Muscle of arm (tissue), 12 donors: ENCODE measurements around the gene PHF10. TPM values are rescaled to one million over a fixed set of nuclear protein-coding genes. Genes with fewer than 3 reads are reported as not detected.

ENCODE experiments used
- DNase-seq: peaks from one replicate; pipeline ENCODE4 v3.0.0-alpha.2; 2013
- polyA plus RNA-seq, 12 donors: library from polyadenylated mRNA; unstranded; fragments of 120-200 nt; gene quantifications; one replicate each; pipeline ENCODE4 v1.2.1, GENCODE V29; 2013; ENCODE audit not compliant: insufficient read length in 12 of 12

PHF10 gene
- polyA plus RNA-seq, 12 donors, result 74.7 to 101 (median 91.6) TPM; not detected in 1

DNA sequence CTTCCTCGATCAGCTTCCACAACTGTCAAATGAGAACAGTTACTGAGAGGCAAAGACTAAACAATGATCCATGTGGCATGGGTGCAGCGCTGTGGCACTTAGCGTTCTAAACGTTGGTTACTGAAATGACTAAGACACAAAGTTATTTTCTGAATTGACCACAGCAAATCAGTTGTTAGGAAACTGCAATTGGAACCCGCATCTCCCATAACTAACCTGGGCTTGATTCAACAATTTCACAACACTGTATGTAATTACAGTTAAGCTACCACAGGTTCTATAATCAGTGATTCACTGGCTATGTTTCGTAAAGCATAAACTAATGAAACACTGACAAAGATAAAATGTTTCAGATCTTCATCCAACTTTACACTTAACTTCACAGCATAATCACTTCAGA, 35.0 kb downstream of the PHF10 start:
- DNase-seq, result no peak

DNA sequence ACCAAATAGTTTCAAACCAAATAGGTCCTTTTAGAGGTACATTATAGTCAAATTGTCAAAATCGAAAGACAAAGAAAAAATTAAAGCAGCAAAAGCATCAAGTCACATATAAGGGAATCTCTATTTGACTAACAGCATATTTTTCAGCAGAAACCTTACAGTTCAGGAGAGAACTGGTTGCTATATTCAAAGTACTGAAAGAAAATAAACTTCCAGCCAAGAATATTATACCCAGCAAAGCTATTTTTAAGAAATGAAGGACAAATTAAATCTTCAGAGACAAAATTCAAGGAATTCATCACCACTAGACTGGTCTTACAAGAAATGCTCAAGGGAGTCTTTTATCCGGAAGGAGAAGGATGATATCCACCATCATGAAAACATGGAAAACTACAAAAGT, 38.4 kb downstream of the PHF10 start:
- DNase-seq, result no peak

DNA sequence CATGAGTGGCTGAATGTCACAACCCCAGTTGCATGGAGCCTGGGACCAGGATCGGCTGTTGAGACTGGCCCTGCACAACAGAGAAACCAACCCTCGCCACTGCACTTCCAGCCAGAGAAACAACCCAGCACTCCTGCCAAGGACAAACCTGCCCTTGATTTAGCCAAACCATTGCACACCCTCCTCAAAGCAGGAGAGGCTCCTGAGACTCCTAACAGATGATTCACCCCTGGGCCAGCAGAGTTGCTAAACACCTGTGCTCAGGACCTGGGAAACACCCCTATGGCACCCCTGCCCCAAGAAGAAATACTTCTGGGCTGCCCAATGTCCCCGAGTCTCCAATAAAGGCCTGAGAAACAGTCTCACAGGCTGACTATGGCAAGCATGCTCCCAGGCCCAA, 40.2 kb downstream of the PHF10 start:
- DNase-seq, result no peak

DNA sequence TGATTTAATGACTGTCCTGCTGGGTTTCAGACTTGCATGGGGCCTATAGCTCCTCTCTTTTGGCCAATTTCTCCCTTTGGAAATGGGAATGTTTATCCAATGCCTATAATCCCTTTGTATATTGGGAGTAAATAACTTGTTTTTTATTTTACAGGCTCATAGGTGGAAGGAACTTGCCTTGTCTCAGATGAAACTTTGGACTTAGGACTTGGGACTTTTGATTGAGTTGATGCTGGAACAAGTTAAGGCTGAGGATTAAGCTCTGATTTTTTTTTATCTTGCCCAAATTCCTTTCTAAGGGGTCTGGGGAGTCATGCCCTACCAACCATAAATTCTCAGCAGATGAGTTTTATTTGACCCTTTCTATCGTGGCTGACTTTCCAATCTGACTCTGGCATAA, 46.0 kb downstream of the PHF10 start:
- no peak for DNase-seq

DNA sequence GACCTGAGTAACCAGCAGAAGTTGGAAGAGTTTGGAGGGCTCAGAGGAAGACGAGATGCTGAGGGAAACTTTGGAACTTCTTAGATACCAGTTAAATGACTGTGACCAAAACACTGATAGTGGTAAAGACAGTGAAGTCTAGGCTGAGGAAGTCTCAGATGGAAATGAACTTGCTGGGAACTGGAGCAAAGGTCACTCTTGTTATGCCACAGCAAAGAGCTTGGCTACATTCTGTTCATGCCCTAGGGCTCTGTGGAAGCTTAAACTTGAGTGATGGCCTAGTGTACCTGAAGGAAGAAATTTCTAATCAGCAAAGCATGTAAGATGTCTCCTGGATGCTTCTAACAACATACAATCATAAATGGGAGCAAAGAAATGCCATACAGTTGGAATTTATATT, 47.2 kb downstream of the PHF10 start:
- DNase-seq, result no peak

DNA sequence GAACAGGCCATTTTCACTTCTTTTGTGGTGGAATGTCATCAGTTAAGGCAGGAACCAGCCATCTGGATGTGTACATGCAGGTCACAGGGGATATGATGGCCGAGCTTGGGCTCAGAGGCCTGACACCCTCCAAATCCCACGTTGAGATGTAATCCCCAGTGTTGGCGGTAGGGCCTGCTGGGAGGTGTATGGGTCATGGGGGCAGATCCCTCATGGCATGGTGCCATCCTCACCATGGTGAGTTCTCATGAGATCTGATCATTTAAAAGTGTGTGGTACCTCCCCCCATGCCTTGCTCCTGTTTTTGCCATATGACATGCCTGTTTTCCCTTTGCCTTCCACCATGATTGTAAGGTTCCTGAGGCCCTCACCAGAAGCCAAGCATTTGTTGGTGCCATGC, 49.3 kb downstream of the PHF10 start:
- no peak for DNase-seq

DNA sequence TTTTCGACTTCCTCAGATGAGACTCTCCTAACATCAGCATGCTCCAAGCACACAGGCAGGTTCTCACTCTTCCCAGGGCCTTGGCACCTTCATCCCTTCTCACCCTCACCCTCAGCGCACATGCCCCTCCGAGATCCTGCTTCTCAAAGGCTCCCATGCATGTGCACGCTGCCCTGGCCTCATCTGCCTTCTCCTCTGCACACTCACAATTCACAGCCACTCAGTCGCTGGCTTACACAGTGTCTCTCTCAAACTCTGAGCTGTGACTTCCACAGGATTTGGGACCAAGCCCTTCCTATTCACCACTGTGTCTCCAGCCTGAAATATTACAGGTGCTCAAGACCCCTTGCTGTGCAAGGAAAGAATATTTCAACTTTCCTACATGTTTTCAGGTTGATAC, 52.7 kb downstream of the PHF10 start:
- DNase-seq, result no peak

DNA sequence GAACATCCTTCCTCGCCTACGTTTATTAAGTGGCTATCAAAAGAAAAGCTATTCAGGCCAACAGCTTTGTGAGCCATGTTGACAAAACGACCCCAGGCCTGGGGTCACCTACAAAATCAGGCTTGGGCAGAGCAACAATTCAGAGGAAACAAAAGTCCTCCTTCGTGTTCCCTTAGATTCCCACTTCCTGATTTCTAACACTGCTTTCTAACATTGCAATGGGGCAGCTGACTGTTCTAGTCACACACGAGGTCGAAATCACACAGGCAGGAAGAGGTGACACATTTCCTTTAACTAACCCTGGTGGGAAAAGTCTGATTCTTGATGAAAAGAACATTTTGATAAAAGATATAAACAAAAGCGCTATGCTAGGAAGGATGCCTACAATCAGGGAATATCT, 54.4 kb downstream of the PHF10 start:
- DNase-seq, result no peak

DNA sequence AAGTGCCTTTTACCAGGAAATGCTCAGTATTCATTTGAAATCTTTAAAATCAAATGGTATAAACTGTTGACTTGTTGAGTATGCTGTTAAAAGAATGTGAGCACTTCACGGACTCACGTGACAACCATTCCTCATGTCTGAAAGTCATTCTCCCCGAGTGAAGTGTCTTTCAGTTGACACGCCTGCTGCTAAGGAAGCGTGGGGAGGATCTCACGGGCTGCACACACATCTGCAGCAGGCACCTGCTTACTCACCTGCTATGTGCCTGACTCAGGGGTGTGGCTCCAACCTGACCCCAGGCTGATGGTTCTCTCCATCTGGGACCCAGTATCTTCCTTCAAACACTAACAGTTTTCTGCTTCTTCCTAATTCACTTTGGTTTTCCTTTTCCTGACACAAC, 55.2 kb downstream of the PHF10 start:
- no peak for DNase-seq

DNA sequence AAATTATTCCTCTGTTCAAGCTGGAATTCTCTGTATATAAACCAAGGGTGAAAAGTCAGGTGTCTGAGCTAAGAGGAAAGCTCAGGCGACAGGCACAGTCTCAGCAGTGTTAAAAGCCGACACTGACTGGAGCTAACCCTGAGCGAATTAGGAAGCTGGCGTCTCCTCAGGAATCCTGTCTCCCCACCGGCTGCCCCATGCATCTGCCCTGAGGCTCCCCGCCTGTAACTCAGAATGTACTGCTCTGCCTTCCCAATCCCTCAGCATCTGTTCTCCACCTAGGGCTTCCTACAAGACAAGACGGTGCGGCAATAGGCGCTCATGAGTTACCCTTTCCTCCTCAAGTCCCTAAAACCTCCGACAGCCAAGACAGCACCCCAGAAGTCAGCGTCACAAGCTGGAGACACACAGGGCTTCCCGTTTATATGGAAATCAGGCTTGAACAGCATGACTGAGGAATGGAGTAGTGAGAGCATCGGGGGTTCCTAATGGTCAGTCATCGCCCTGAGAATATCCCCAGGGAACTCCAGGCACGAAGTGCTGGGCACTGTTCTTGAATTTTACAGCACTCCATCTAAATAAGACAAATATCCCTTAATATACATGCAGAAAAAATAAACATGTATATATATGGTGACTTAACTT, 56.0 kb downstream of the PHF10 start:
- DNase-seq, result no peak

DNA sequence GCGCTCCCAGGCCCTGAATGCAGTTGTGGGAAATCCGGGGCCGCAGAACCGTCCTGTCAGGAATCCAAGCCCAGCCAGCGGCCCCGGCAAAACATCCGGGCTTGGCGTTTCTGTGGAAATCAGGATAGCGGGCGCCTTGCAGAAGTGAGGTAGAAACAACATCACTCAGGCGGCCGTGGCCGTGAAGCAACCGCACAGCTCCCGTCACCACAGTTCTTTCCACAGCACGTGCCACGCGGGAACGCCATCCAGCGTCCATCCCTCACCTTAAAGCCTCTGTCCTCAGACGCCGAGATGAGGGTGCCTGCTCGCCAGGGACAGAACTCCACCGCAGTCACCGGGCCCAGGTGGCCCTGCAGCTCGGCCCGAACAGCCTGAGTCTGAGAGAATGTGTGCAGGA, 56.6 kb downstream of the PHF10 start:
- no peak for DNase-seq

DNA sequence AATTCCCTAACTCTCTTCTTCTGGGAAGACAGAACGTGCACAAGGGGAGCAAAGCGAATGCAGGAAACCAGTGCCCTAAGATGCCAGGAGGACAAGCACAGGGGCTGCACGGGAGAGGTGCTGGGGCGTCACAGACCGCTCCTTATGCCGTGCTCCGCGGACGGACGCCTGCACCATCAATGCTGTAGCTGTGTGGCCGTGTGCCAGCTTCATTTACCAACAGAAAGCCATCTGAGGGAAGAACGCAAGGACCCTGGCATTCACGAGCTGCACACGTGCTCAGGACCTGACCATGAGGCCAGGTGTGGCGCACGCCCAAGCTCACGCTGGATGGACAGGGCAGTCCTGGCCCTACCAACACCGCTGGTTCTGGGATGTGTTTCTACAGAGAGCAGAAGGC, 57.9 kb downstream of the PHF10 start:
- no peak for DNase-seq

DNA sequence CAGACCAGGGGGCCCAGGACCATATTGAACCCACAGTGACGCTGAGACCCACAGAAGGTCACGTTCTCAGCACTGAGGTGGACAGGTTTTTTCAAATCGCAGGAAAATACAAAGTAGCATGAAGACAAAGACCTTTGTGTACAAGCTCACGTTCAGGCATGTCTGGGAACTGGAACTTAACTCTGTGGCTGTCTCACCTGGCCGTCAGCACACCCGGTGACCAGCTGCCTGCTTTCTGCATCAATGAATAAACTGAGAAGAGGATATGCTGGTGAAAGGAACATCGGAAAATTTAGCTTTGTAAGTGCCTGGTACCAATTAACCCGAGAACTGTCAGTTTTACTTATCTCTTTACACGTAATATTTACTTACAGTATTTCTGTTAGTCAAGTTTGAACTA, 59.0 kb downstream of the PHF10 start:
- DNase-seq, result no peak

DNA sequence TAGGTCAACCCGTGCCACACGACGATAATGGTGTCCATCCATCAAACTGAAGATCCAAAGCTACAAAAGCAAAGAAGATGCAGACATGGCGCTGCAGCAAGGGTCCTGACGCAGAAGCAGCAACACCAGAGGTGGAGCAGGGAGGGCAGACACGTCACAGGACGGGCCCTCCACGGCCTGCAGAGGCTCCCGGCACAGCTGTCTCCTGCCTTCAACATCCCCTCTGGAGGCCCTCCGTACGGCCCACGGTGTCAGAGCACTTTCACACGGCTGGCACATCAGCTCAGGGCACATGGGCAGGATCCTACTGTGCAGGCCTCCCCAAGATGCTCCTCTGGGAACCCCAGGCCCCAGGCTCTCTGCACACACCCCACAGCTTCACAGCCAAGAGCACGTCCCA, 60.1 kb downstream of the PHF10 start:
- DNase-seq, result no peak

DNA sequence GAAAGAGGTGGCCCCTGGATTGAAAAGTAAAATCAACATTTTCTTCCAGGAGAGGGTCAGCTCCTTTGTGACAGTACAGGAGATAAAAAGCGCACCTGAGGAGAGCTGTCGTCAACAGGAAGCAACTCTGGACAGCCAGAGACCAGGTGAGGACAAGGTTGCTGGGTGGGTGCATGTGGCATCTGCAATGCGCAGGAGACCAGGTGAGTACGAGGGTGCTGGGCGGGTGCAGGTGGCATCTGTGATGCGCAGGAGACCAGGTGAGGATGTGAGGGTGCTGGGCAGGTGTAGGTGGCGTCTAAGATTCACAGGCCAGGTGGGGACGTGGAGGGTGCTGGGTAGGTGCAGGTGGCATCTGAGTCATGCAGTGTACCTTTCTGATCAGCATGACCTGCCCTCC, 60.8 kb downstream of the PHF10 start:
- DNase-seq, result no peak

DNA sequence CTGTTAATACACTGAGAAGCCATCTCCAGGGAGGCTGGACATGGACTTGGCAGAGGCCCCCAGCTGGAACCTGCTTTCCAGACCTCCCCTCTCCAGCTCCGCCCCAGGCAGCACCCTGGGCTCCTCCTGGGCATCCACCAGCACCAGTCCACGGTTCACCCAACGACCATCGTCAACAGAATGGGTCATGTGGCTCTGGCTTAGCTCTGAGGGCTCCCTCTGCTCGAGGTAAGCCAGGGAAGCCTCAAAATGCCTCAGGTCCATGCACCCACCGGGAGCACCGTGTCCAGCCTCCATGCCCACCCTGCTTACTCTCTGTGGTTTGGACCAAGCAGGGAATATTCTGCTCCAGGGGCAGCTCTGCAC, 62.9 kb downstream of the PHF10 start:
- no peak for DNase-seq

DNA sequence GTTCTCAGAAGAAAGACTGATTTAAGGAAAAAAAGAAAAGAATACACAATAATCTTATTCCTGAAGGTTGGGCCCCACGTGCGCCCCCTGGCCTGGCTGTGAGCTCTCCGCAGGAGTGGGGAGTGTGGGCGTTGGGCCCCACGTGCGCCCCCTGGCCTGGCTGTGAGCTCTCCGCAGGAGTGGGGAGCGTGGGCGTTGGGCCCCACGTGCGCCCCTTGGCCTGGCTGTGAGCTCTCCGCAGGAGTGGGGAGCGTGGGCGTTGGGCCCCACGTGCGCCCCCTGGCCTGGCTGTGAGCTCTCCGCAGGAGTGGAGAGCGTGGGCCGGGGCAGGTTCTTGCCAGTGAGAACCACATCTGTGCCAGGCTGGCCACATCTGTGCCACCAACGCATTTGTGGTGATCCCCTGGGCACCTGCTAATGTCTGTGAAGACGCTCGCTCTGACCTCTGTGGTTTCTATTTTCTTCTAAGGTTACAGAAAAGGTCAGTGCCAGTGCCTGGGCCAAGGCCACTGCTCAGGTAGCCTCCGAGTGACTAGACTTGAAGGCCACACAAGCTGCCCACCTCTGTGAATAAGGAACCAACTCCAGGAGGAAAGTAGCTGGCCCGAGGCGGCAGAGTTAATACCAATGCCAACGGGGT, 63.4 kb downstream of the PHF10 start:
- DNase-seq, result no peak

DNA sequence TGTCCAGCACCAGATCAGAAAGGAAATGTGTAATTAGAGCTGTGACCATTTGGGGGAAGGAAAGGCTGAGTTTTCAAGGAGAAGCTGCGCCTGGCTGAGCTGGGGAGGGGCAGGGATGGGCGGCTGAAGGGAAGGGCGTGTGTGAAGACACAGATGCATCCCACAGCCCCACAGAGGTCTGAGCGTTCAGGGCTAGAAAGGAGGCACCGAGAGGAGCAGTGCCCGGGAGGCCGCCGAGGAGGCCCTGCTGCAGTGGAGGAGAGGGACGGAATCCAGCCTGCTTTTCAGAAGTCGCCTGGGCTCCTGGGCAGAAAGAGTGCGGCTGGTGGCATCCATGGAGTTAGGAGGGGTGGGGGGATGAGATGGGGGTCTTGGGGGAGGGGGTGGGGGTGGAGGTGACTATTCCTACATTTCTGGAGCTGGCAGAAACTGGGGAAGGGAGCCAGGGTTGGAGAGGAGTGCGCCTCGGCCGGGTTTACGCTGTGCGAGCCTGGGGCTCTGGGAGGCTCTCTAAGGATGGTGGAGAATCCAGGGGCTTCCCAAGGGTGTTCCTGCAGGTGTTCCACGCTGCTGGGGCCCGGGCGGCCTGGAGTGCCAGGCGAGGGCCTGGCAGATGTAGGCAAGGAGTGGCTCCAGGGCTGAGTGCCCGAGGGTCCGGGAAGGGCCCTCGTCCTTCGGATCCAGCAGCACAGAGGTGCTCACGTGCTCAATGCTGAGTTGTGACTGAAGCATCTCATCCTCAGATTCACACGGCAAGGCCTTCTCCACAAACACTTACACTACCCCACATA, 64.3 kb downstream of the PHF10 start:
- DNase-seq, result no peak

DNA sequence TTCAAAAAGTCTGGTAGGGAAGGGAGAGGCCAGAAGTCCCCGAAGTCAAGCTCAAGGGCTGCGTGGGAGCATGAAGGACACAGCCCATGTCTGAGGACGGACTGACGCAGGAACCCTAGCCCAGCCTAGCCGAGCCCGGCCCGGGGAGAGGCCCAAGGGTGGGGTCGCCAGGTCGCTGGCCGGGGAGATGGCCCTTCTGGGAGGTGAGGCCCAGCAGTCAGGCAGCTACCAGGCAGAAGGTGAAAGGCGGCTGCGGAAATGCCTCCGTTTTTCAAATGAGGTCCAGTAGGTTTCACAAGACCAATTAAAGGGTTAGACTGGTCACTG, 67.1 kb downstream of the PHF10 start:
- no peak for DNase-seq

DNA sequence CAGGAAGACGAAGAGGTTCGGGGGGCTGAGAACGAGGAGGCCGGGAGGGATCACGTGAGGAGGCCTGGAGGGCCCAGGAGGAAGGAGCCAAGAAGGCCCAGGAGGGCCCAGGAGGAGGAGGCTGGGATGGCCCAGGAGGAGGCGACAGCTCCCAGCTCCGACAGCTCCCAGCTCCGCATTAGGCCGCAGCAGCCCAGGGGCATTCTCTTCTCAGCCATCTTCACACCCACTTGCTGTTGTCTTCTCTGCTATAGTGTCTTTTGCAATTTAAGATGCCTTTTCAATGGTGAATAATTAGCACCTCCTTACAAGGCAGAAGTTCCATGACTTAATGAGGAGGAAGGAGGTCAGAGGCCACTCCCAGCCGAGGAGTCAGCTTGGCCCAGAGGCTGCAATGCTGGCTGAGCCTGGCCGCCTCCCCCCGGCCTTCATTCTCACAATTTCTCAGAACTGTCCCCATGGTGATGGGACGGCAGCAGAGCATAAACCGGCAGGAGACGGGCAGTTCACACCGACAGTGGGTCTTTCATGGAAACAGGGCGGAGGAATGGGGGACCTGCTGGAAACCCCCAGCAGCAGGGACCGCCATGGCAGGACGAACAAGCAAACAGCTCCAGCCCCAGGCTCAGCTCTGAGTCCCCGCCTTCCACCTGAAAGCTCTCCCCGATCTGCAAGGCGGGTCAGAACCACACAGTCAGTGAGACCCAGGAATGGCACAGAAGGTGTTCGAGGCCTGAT, 67.6 kb downstream of the PHF10 start:
- DNase-seq, result no peak

DNA sequence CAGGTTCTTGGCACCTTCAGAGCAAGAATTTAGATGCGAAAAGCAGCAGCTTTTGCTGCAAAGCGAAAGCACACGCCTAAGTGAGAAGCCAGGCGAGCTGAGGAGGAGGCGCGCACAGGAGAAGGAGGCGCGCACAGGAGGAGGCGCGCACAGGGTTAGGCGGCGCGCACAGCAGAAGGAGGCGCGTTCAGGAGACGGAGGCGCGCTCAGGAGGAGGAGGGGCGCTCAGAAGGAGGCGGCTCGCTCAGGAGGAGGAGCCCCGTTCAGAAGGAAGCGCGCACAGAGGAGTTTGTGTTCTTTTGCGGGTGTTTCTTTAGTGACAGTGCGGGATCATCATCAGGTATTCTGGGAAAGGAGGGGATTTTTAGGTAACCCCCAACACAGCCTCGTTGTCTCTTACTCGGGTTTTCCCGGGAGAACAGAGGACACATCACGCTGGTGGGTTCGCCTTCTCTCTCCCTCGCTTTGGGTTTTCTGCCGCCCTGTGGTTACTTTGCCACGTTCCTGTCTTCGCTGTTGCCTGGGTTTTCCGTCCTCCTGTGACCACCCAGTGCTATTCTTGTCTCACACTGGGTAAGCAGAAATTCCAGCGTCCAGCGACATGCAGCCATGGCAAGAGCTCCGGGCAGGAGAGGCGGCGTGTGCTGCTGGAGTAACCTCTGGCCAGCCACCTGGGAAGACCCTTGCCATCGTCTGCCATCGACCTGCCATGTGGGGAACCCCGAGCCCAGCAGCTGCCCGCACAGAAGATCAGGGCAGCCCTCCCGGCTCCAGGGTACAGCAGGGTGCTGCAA, 69.5 kb downstream of the PHF10 start:
- peak; percentile 81 for DNase-seq
